Lower leg skin (tissue), 3 donors: Measurements from ENCODE around the gene C16orf78.

Source experiments
- POLR2A ChIP-seq, 2 donors: fragments of 450-650 bp; IDR thresholded peaks; one replicate each; pipeline ENCODE4 v1.6.1; 2016 to 2017; ENCODE audit warnings: antibody characterized with exemption in 2 of 2, mild to moderate bottlenecking in 1 of 2, moderate library complexity in 1 of 2
- TF ChIP-seq, protein P1 (sequence below), 3 donors: fragments of 450-650 bp; IDR thresholded peaks; one replicate each; pipeline ENCODE4 v1.5.1; 2016; ENCODE audit warnings: antibody characterized with exemption in 3 of 3, mild to moderate bottlenecking in 3 of 3, moderate library complexity in 2 of 3

DNA sequence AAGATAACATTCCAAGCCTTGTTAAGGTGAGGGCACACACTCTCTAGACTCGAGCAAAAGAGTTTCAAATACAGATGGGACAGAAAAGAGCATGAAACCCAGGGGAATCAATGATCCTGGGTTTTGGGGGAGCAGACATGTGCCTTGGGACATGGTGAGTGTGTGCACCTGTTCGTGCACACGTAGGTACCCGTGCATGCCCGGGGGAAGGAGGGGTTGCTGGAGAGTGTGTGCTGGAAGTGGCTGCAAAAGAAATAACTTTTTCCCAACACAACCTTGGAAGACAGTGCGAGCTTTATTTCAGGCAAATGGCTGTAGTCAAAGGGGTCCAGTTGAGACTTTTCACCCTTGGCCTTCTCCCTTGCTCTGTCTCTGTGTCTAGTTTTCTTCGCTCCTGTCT is 62.6 kb downstream of the C16orf78 start:
- TF ChIP-seq POLR2A (IDR thresholded peaks at IDR 0.05), result no peak
- TF ChIP-seq, protein P1, sequence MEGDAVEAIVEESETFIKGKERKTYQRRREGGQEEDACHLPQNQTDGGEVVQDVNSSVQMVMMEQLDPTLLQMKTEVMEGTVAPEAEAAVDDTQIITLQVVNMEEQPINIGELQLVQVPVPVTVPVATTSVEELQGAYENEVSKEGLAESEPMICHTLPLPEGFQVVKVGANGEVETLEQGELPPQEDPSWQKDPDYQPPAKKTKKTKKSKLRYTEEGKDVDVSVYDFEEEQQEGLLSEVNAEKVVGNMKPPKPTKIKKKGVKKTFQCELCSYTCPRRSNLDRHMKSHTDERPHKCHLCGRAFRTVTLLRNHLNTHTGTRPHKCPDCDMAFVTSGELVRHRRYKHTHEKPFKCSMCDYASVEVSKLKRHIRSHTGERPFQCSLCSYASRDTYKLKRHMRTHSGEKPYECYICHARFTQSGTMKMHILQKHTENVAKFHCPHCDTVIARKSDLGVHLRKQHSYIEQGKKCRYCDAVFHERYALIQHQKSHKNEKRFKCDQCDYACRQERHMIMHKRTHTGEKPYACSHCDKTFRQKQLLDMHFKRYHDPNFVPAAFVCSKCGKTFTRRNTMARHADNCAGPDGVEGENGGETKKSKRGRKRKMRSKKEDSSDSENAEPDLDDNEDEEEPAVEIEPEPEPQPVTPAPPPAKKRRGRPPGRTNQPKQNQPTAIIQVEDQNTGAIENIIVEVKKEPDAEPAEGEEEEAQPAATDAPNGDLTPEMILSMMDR (IDR thresholded peaks at IDR 0.05), result no peak
